Motor neuron (in vitro differentiated cells): ENCODE measurements around the gene RRAS2. TPM values are rescaled to one million over a fixed set of nuclear protein-coding genes. Genes with fewer than 3 reads are reported as not detected.

ENCODE experiments used
- ATAC-seq, 8 experiments: fragments of 200-7000 bp; cut with Tn5 transposase; replicated peaks in 6 of 8; 2 replicates each; pipeline ENCODE4 v1.8.0; 2021; ENCODE audit warnings: mild to moderate bottlenecking in 8 of 8, moderate library complexity in 8 of 8
- H3K27ac ChIP-seq, 2 donors: fragments of 250-450 bp; sonication (Bioruptor Pico); 2 replicates each; pipeline ENCODE4 v1.9.0; 2021; ENCODE audit warnings: antibody characterized with exemption in 2 of 2, mild to moderate bottlenecking in 2 of 2, moderate library complexity in 1 of 2
- H3K4me1 ChIP-seq, 2 donors: fragments of 250-450 bp; sonication (Bioruptor Pico); replicated peaks in 1 of 2; 2 replicates each; pipeline ENCODE4 v1.6.1; 2021; ENCODE audit warnings: antibody characterized with exemption in 2 of 2, mild to moderate bottlenecking in 2 of 2, moderate library complexity in 1 of 2
- H3K4me3 ChIP-seq, 5 donors: fragments of 250-450 bp; sonication (Bioruptor Pico); 2 replicates each; pipeline ENCODE4 v1.9.0; 2021; ENCODE audit warnings: antibody characterized with exemption in 5 of 5, mild to moderate bottlenecking in 5 of 5, moderate library complexity in 4 of 5
- WGBS, 10 experiments: fragments of 450-650 bp; shearing (Covaris generic); methylation state at CpG; one replicate each; pipeline ENCODE4 v1.0.0; 2022; 5-methylcytosine and 5-hydroxymethylcytosine counted together
- in situ Hi-C, 9 experiments: fragments of 400-800 bp; cut with MboI; loops; one replicate each; pipeline ENCODE4 v1.15.0; 2021; ENCODE audit warnings: low sequenced_read_pairs in 9 of 9, low pct_unique_long_range_greater_than_20kb in 2 of 9; ENCODE audit not compliant: unreplicated experiment in 9 of 9
- total RNA-seq, 8 experiments: library from RNA; unstranded; fragments of 300-600 nt; gene quantifications; 2 replicates each; pipeline versions ENCODE4 v1.2.3 to v1.2.4, GENCODE V29; 2022

The RRAS2 gene
- total RNA-seq, 8 experiments from 2014 or later, result 12.8 to 58.0 (median 22.4) TPM

- in situ Hi-C loops, result loop anchor here in 7 of 9 experiments (10.0 to 25.0 kb wide), 4 partner anchors 275 to 478 kb away; partner anchors contain the start of gene SPON1 (in 5 of the 7)
- Histone ChIP-seq H3K27ac (no peak overlapping the region), H3K4me3 (no peak overlapping the region), H3K4me1 (peaks cover 0 to 3% of the 10 kb centered on the region in 2 donors)
- ATAC-seq, result no peak
Measured at GRCh38 chr11:14240221-14240620, 118.8 kb downstream of the RRAS2 start.

- Histone ChIP-seq H3K27ac (no peak overlapping the region), H3K4me3 (no peak overlapping the region), H3K4me1 (peaks cover 0 to 3% of the 10 kb centered on the region in 2 donors)
- in situ Hi-C loops, result loop anchor here in 5 of 9 experiments (25.0 kb wide), 2 partner anchors 275 to 475 kb away; partner anchors contain the start of gene SPON1 (in 3 of the 5)
- 0 to 95% (median 76%) methylated on average over 1 to 8 of the region's 9 CpGs; no CpG with 5 or more reads in 2 of the 10 experiments for WGBS, 10 experiments
- ATAC-seq, result no peak
Measured at GRCh38 chr11:14237444-14237961, 121.5 kb downstream of the RRAS2 start.

DNA sequence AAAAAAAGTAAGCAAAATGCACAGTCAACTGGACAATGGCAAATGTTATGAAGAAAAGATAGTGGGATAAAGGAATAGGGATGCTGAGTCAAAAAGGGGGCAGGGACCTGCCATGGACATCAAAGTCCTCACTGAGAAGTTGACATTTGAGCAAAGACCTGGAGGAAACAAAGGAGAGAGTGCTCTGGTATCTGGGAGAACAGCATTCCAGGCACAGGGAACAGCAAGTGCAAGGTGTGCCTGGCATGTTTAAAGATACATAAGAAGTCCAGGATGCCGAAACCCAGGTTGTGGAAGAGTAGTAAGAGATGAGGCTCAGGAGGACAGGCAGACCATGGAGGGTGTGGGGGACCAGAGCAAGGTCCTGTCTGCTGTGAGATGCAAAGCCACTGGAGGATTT, 123.3 kb downstream of the RRAS2 start:
- ATAC-seq, result no peak
- WGBS, 10 experiments, result 0 to 100% (median 50%) methylated on average over 1 of the region's 1 CpG; no CpG with 5 or more reads in 3 of the 10 experiments
- in situ Hi-C loops, result loop anchor here in 5 of 9 experiments (25.0 kb wide), 2 partner anchors 273 to 473 kb away; partner anchors contain the start of gene SPON1 (in 3 of the 5)
- Histone ChIP-seq H3K4me1 (no peaks in the 10 kb centered on the region), H3K4me3 (no peak overlapping the region), H3K27ac (no peak overlapping the region)

DNA sequence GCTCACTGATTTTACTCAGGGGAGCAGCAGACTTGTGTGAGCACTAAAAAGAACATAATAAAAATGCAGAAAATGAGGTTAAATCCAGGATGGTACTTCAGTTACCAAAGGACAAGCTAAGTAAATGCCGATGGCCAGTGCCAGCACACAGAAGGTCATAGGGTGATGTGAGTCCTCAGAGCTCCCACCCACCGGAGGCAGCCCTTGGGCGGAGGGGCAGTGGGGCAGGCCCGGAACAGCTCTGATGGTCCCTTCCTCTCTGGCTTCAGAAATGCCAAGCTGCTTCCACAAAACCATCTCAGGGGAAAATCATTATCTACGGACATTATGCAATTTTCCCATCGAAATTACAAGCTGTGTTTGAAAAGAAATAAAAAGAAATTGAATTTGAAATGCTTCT, 124.5 kb downstream of the RRAS2 start:
- Histone ChIP-seq H3K27ac (no peak overlapping the region), H3K4me1 (peaks cover 0 to 6% of the 10 kb centered on the region in 2 donors), H3K4me3 (no peak overlapping the region)
- 55 to 100% (median 77%) methylated on average over 1 to 5 of the region's 6 CpGs; no CpG with 5 or more reads in 3 of the 10 experiments for WGBS, 10 experiments
- no peak for ATAC-seq
- in situ Hi-C loops, result loop anchor here in 5 of 9 experiments (25.0 kb wide), 2 partner anchors 272 to 472 kb away; partner anchors contain the start of gene SPON1 (in 3 of the 5)

DNA sequence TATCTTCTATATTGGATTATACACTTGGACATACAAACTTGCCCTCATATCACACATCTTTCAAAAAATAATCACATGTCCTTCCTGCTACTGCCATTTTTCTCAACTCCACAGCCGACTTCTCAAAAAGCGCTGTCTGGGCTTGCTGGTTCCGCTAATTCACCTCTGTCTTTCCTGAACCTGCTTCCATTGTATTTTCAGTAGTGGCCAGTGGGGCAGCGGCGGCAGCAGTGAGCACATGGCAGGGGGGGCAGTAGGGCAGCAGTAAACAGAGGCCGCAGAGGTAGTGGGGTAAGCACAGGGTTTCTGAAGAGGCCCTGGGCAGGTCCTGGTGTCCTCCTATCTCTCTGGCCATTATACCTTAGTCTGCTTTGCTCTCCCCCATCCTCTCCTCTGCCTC, 126.3 kb downstream of the RRAS2 start:
- in situ Hi-C loops, result loop anchor here in 5 of 9 experiments (25.0 kb wide), 2 partner anchors 270 to 470 kb away; partner anchors contain the start of gene SPON1 (in 3 of the 5)
- 22 to 96% (median 69%) methylated on average over 2 to 5 of the region's 6 CpGs; no CpG with 5 or more reads in 5 of the 10 experiments for WGBS, 10 experiments
- H3K4me3 ChIP-seq, result no peak overlapping the region
- H3K4me1 ChIP-seq, result peaks cover 0 to 9% of the 10 kb centered on the region in 2 donors
- H3K27ac ChIP-seq, result no peak overlapping the region
- ATAC-seq, result no peak

GRCh38 chr11:14230407-14230806, 128.6 kb downstream of the RRAS2 start:
- in situ Hi-C loops, result loop anchor here in 5 of 9 experiments (25.0 kb wide), 2 partner anchors 268 to 468 kb away; partner anchors contain the start of gene SPON1 (in 3 of the 5)
- ATAC-seq, result no peak
- Histone ChIP-seq H3K27ac (no peak overlapping the region), H3K4me3 (no peak overlapping the region), H3K4me1 (peaks cover 0 to 9% of the 10 kb centered on the region in 2 donors)
- 44 to 94% (median 69%) methylated on average over 2 to 5 of the region's 6 CpGs; no CpG with 5 or more reads in 2 of the 10 experiments for WGBS, 10 experiments

GRCh38 chr11:14229472-14229871, 129.5 kb downstream of the RRAS2 start:
- 0 to 85% (median 40%) methylated on average over 1 to 7 of the region's 11 CpGs; no CpG with 5 or more reads in 3 of the 10 experiments for WGBS, 10 experiments
- ATAC-seq, result no peak
- in situ Hi-C loops, result loop anchor here in 5 of 9 experiments (25.0 kb wide), 2 partner anchors 267 to 467 kb away; partner anchors contain the start of gene SPON1 (in 3 of the 5)
- Histone ChIP-seq H3K27ac (no peak overlapping the region), H3K4me1 (peaks cover 0 to 9% of the 10 kb centered on the region in 2 donors), H3K4me3 (no peak overlapping the region)

DNA sequence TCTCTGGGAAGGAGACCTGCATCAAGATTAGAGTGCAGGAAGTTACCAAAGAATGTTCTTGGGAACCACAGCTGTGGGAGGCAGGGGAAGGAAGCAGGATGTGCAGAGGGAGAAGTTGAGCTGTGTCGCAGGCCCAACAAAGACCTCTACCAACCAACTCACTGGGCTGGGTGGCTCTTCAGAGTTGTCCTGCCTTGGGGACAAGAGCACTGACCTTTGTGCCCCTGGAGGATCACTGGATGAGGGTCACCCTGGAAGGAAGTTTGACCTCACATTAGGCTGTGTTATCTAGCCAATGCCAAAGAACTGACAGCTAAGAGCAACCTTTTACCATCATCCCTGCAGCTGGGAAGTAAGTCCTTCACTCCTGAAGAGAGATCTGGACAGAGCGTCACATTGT, 130.6 kb downstream of the RRAS2 start:
- H3K4me3 ChIP-seq, result no peak overlapping the region
- ATAC-seq, result no peak
- in situ Hi-C loops, result loop anchor here in 5 of 9 experiments (25.0 kb wide), 2 partner anchors 266 to 466 kb away; partner anchors contain the start of gene SPON1 (in 3 of the 5)
- H3K4me1 ChIP-seq, result peaks cover 0 to 9% of the 10 kb centered on the region in 2 donors
- H3K27ac ChIP-seq, result no peak overlapping the region
- 100% methylated on average over 1 of the region's 2 CpGs; no CpG with 5 or more reads in 6 of the 10 experiments for WGBS, 10 experiments

Other genes starting within 250 kb of the RRAS2 start
- 100 to 1,000 TPM in 6 of 8 experiments, 10 to 100 TPM in 2; 88.7 to 175 (median 131) TPM for gene COPB1, start 140.6 kb upstream of the RRAS2 start, total RNA-seq
- gene PSMA1, start 161.2 kb upstream of the RRAS2 start, total RNA-seq, result 100 to 1,000 TPM; 127 to 307 (median 166) TPM